ENCODE results near the gene POMGNT2. TPM values are rescaled to one million over a fixed set of nuclear protein-coding genes. Genes with fewer than 3 reads are reported as not detected.

POMGNT2 gene
- total RNA-seq, 1 donor from 2014 or later, result 3.9 TPM

GRCh38 chr3:43043071-43043766 is 62.7 kb downstream of the POMGNT2 start:
- no peak overlapping the region for H3K4me3 Mint-ChIP-seq (ENCODE audit: low read depth)
- H3K27me3 Mint-ChIP-seq (ENCODE audit: low read depth), result peaks cover 3% of the 10 kb centered on the region
- intact Hi-C loops (cut with micrococcal nuclease), result no loop called here
- no peaks in the 10 kb centered on the region for H3K36me3 Mint-ChIP-seq (ENCODE audit: low read depth)
- H3K9me3 Mint-ChIP-seq, result peaks cover 24% of the 10 kb centered on the region
- H3K27ac Mint-ChIP-seq, result no peak overlapping the region
- peaks cover 3% of the 10 kb centered on the region for H3K4me1 Mint-ChIP-seq (ENCODE audit: low read depth)
- no peak for DNase-seq (ENCODE audit: low spot score)

GRCh38 chr3:43041517-43041916 is 64.4 kb downstream of the POMGNT2 start:
- no peak for DNase-seq (ENCODE audit: low spot score)
- Mint-ChIP-seq H3K9me3 (peaks cover 15% of the 10 kb centered on the region), H3K27me3 (ENCODE audit: low read depth) (peaks cover 4% of the 10 kb centered on the region), H3K27ac (no peak overlapping the region), H3K36me3 (ENCODE audit: low read depth) (no peaks in the 10 kb centered on the region), H3K4me3 (ENCODE audit: low read depth) (no peak overlapping the region), H3K4me1 (ENCODE audit: low read depth) (peaks cover 5% of the 10 kb centered on the region)
- intact Hi-C loops (cut with micrococcal nuclease), result no loop called here

- no peak for DNase-seq (ENCODE audit: low spot score)
- no peaks in the 10 kb centered on the region for H3K36me3 Mint-ChIP-seq (ENCODE audit: low read depth)
Observed at GRCh38 chr3:43038010-43038409, 67.9 kb downstream of the POMGNT2 start.

GRCh38 chr3:43036621-43037423 is 69.1 kb downstream of the POMGNT2 start:
- no peaks in the 10 kb centered on the region for H3K36me3 Mint-ChIP-seq (ENCODE audit: low read depth)
- no peak overlapping the region for H3K27ac Mint-ChIP-seq
- no peak overlapping the region for H3K4me3 Mint-ChIP-seq (ENCODE audit: low read depth)
- H3K27me3 Mint-ChIP-seq (ENCODE audit: low read depth), result peaks cover 8% of the 10 kb centered on the region
- no peak for DNase-seq (ENCODE audit: low spot score)
- no peaks in the 10 kb centered on the region for H3K9me3 Mint-ChIP-seq
- intact Hi-C loops (cut with micrococcal nuclease), result no loop called here
- H3K4me1 Mint-ChIP-seq (ENCODE audit: low read depth), result peaks cover 5% of the 10 kb centered on the region

More at GRCh38 chr3:43038010-43038409, 67.9 kb downstream of the POMGNT2 start:
- Mint-ChIP-seq H3K4me1 (ENCODE audit: low read depth) (peaks cover 5% of the 10 kb centered on the region), H3K9me3 (no peaks in the 10 kb centered on the region), H3K4me3 (ENCODE audit: low read depth) (no peak overlapping the region), H3K27ac (no peak overlapping the region), H3K27me3 (ENCODE audit: low read depth) (peaks cover 8% of the 10 kb centered on the region)
- intact Hi-C loops (cut with micrococcal nuclease), result no loop called here

GRCh38 chr3:43035801-43036365 is 70.0 kb downstream of the POMGNT2 start:
- H3K9me3 Mint-ChIP-seq, result no peaks in the 10 kb centered on the region
- H3K27ac Mint-ChIP-seq, result no peak overlapping the region
- DNase-seq (ENCODE audit: low spot score), result no peak
- peaks cover 8% of the 10 kb centered on the region for H3K27me3 Mint-ChIP-seq (ENCODE audit: low read depth)
- intact Hi-C loops (cut with micrococcal nuclease), result no loop called here
- no peak overlapping the region for H3K4me3 Mint-ChIP-seq (ENCODE audit: low read depth)
- no peaks in the 10 kb centered on the region for H3K36me3 Mint-ChIP-seq (ENCODE audit: low read depth)
- peaks cover 5% of the 10 kb centered on the region for H3K4me1 Mint-ChIP-seq (ENCODE audit: low read depth)

- Mint-ChIP-seq H3K27ac (no peak overlapping the region), H3K4me1 (ENCODE audit: low read depth) (peaks cover 5% of the 10 kb centered on the region), H3K36me3 (ENCODE audit: low read depth) (no peaks in the 10 kb centered on the region), H3K9me3 (no peaks in the 10 kb centered on the region), H3K4me3 (ENCODE audit: low read depth) (no peak overlapping the region), H3K27me3 (ENCODE audit: low read depth) (peaks cover 8% of the 10 kb centered on the region)
- no peak for DNase-seq (ENCODE audit: low spot score)
- intact Hi-C loops (cut with micrococcal nuclease), result no loop called here
Observed at GRCh38 chr3:43034911-43035310, 71.0 kb downstream of the POMGNT2 start.

GRCh38 chr3:43034200-43034599 is 71.7 kb downstream of the POMGNT2 start:
- Mint-ChIP-seq H3K36me3 (ENCODE audit: low read depth) (no peaks in the 10 kb centered on the region), H3K9me3 (no peaks in the 10 kb centered on the region), H3K27ac (no peak overlapping the region), H3K4me3 (ENCODE audit: low read depth) (no peak overlapping the region), H3K4me1 (ENCODE audit: low read depth) (peaks cover 5% of the 10 kb centered on the region), H3K27me3 (ENCODE audit: low read depth) (peaks cover 8% of the 10 kb centered on the region)
- intact Hi-C loops (cut with micrococcal nuclease), result no loop called here
- DNase-seq (ENCODE audit: low spot score), result no peak

GRCh38 chr3:43032646-43033628 is 72.9 kb downstream of the POMGNT2 start:
- peaks cover 4% of the 10 kb centered on the region for H3K27me3 Mint-ChIP-seq (ENCODE audit: low read depth)
- no peaks in the 10 kb centered on the region for H3K9me3 Mint-ChIP-seq
- intact Hi-C loops (cut with micrococcal nuclease), result no loop called here
- no peaks in the 10 kb centered on the region for H3K36me3 Mint-ChIP-seq (ENCODE audit: low read depth)
- no peak for DNase-seq (ENCODE audit: low spot score)
- H3K4me1 Mint-ChIP-seq (ENCODE audit: low read depth), result no peaks in the 10 kb centered on the region
- no peak overlapping the region for H3K27ac Mint-ChIP-seq
- no peak overlapping the region for H3K4me3 Mint-ChIP-seq (ENCODE audit: low read depth)

GRCh38 chr3:43031889-43032545 is 73.9 kb downstream of the POMGNT2 start:
- Mint-ChIP-seq H3K4me3 (ENCODE audit: low read depth) (no peak overlapping the region), H3K27me3 (ENCODE audit: low read depth) (peaks cover 4% of the 10 kb centered on the region), H3K27ac (no peak overlapping the region), H3K36me3 (ENCODE audit: low read depth) (no peaks in the 10 kb centered on the region), H3K9me3 (no peaks in the 10 kb centered on the region), H3K4me1 (ENCODE audit: low read depth) (no peaks in the 10 kb centered on the region)
- no peak for DNase-seq (ENCODE audit: low spot score)
- intact Hi-C loops (cut with micrococcal nuclease), result no loop called here

GRCh38 chr3:43031485-43031884 is 74.4 kb downstream of the POMGNT2 start:
- Mint-ChIP-seq H3K4me3 (ENCODE audit: low read depth) (no peak overlapping the region), H3K27ac (no peak overlapping the region), H3K27me3 (ENCODE audit: low read depth) (peaks cover 5% of the 10 kb centered on the region), H3K9me3 (no peaks in the 10 kb centered on the region), H3K36me3 (ENCODE audit: low read depth) (no peaks in the 10 kb centered on the region), H3K4me1 (ENCODE audit: low read depth) (no peaks in the 10 kb centered on the region)
- intact Hi-C loops (cut with micrococcal nuclease), result no loop called here
- no peak for DNase-seq (ENCODE audit: low spot score)

GRCh38 chr3:43030162-43030935 is 75.5 kb downstream of the POMGNT2 start:
- Mint-ChIP-seq H3K4me3 (ENCODE audit: low read depth) (no peak overlapping the region), H3K9me3 (no peaks in the 10 kb centered on the region), H3K27me3 (ENCODE audit: low read depth) (peaks cover 7% of the 10 kb centered on the region), H3K27ac (no peak overlapping the region), H3K36me3 (ENCODE audit: low read depth) (no peaks in the 10 kb centered on the region), H3K4me1 (ENCODE audit: low read depth) (no peaks in the 10 kb centered on the region)
- intact Hi-C loops (cut with micrococcal nuclease), result no loop called here
- no peak for DNase-seq (ENCODE audit: low spot score)

Measured in activated T-helper 2 cell treated with anti-CD3 and anti-CD28 coated beads, Interferon-gamma antibody, Interleukin-2, Interleukin-4, amounts not matched to agents 10 μg/mL and 5 μg/mL and 100 μg/mL, durations not matched to agents 14 hours and 24 hours and 36 hours (primary cell).